ENCODE results near the gene KBTBD12.

KBTBD12 gene

DNA sequence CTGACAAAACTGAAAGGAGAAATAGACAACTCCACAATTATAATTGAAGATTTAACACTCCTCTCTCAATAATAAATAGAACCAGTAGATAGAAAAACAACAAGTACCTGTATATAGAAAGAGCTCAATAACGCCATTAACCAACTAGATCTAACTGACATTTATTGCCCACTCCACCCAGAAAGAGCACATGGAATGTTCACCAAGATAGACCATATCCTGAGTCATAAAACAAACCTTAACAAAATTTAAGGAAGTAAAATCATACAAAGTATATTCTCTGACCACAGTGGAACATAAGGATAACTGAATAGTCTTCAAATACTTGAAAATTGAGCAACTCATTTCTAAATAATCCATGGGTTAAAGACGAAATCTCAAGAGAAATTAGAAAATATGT, 25.1 kb downstream of the KBTBD12 start:
- Histone ChIP-seq H3K9me2 (replicated peaks; ENCODE audit: insufficient read depth, low read length) (no peaks in the 10 kb centered on the region), H3K79me2 (ENCODE audit: low read length) (no peaks in the 10 kb centered on the region), H3K9me3 (replicated peaks; ENCODE audit: insufficient read depth, low read length) (no peaks in the 10 kb centered on the region), H3K4me3 (ENCODE audit: low read length) (no peak overlapping the region), H3K27ac (ENCODE audit: low read length) (no peak overlapping the region), H2AFZ (ENCODE audit: low read length) (no peak overlapping the region), H3K36me3 (replicated peaks; ENCODE audit: insufficient read depth, low read length) (no peaks in the 10 kb centered on the region), H4K20me1 (ENCODE audit: insufficient read depth, low read length) (no peaks in the 10 kb centered on the region), H3K4me2 (ENCODE audit: low read depth, low read length) (no peak overlapping the region), H3K9ac (ENCODE audit: low read length) (no peak overlapping the region), H3F3A (ENCODE audit: insufficient read depth, low read length) (no peaks in the 10 kb centered on the region), H3K27me3 (replicated peaks; ENCODE audit: insufficient read depth, low read length) (no peaks in the 10 kb centered on the region), H3K4me1 (ENCODE audit: low read length) (no peaks in the 10 kb centered on the region)
- DNase-seq: no peak
- TF ChIP-seq, protein P1, sequence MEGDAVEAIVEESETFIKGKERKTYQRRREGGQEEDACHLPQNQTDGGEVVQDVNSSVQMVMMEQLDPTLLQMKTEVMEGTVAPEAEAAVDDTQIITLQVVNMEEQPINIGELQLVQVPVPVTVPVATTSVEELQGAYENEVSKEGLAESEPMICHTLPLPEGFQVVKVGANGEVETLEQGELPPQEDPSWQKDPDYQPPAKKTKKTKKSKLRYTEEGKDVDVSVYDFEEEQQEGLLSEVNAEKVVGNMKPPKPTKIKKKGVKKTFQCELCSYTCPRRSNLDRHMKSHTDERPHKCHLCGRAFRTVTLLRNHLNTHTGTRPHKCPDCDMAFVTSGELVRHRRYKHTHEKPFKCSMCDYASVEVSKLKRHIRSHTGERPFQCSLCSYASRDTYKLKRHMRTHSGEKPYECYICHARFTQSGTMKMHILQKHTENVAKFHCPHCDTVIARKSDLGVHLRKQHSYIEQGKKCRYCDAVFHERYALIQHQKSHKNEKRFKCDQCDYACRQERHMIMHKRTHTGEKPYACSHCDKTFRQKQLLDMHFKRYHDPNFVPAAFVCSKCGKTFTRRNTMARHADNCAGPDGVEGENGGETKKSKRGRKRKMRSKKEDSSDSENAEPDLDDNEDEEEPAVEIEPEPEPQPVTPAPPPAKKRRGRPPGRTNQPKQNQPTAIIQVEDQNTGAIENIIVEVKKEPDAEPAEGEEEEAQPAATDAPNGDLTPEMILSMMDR (IDR thresholded peaks at IDR 0.05; ENCODE audit: low read length): no peak
- no peak for TF ChIP-seq EZH2 (optimal IDR thresholded peaks at IDR 0.05; ENCODE audit: low read depth, low read length)
- TF ChIP-seq EZH2phosphoT487 (IDR thresholded peaks at IDR 0.05; ENCODE audit: low read length): no peak

DNA sequence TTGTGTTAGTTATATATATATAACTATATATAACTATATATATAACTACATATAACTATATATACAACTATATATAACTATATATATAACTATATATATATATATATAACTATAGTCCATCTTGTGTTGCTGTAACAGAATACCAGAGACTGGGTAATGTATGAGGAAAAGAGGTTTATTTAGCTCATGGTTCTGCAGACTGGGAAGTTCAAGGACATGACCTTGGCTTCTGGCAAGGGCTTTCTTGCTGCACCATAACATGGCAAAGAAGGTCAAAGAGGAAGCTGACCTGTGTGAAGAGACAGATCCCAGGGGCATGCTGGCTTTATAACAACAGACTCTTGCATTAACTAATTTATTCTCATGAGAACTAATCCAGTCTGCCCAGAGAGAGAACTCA, 27.6 kb downstream of the KBTBD12 start:
- TF ChIP-seq, protein P1 (IDR thresholded peaks at IDR 0.05; ENCODE audit: low read length): no peak
- TF ChIP-seq EZH2 (optimal IDR thresholded peaks at IDR 0.05; ENCODE audit: low read depth, low read length): no peak
- TF ChIP-seq EZH2phosphoT487 (IDR thresholded peaks at IDR 0.05; ENCODE audit: low read length): no peak
- H2AFZ ChIP-seq (ENCODE audit: low read length): no peak overlapping the region
- no peaks in the 10 kb centered on the region for H3K4me1 ChIP-seq (ENCODE audit: low read length)
- DNase-seq: no peak
- no peaks in the 10 kb centered on the region for H3K79me2 ChIP-seq (ENCODE audit: low read length)
- no peaks in the 10 kb centered on the region for H3F3A ChIP-seq (ENCODE audit: insufficient read depth, low read length)
- no peaks in the 10 kb centered on the region for H3K9me3 ChIP-seq (replicated peaks; ENCODE audit: insufficient read depth, low read length)
- no peak overlapping the region for H3K9ac ChIP-seq (ENCODE audit: low read length)
- no peak overlapping the region for H3K4me2 ChIP-seq (ENCODE audit: low read depth, low read length)
- H3K27ac ChIP-seq (ENCODE audit: low read length): no peak overlapping the region
- H3K36me3 ChIP-seq (replicated peaks; ENCODE audit: insufficient read depth, low read length): no peaks in the 10 kb centered on the region
- no peak overlapping the region for H3K4me3 ChIP-seq (ENCODE audit: low read length)
- H4K20me1 ChIP-seq (ENCODE audit: insufficient read depth, low read length): no peaks in the 10 kb centered on the region
- no peaks in the 10 kb centered on the region for H3K27me3 ChIP-seq (replicated peaks; ENCODE audit: insufficient read depth, low read length)
- no peaks in the 10 kb centered on the region for H3K9me2 ChIP-seq (replicated peaks; ENCODE audit: insufficient read depth, low read length)

DNA sequence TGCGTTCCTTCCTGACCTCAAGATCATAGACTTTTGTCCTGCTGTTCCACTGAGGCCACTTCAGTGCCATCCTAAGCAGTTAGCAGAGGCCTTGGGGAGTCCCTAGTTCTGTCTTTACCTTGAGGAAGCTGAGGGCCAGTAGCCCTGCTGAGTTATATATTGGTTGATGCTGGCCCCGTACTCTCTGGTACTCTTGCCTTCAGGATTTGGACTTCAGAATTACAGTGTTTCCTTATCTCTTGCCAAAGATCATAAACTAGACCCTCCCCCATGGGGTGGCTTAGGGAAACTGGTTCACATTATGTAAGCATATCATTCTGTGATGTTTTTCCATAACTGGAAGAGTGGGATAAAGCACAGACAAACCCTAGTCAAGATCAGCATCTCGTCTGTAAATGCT, 33.2 kb downstream of the KBTBD12 start:
- H3K9ac ChIP-seq (ENCODE audit: low read length): no peak overlapping the region
- H4K20me1 ChIP-seq (ENCODE audit: insufficient read depth, low read length): no peaks in the 10 kb centered on the region
- H3K27ac ChIP-seq (ENCODE audit: low read length): no peak overlapping the region
- H3K9me3 ChIP-seq (replicated peaks; ENCODE audit: insufficient read depth, low read length): no peaks in the 10 kb centered on the region
- H3K9me2 ChIP-seq (replicated peaks; ENCODE audit: insufficient read depth, low read length): no peaks in the 10 kb centered on the region
- no peaks in the 10 kb centered on the region for H3K36me3 ChIP-seq (replicated peaks; ENCODE audit: insufficient read depth, low read length)
- H3F3A ChIP-seq (ENCODE audit: insufficient read depth, low read length): no peaks in the 10 kb centered on the region
- H3K27me3 ChIP-seq (replicated peaks; ENCODE audit: insufficient read depth, low read length): no peaks in the 10 kb centered on the region
- H3K79me2 ChIP-seq (ENCODE audit: low read length): no peaks in the 10 kb centered on the region
- no peak overlapping the region for H3K4me3 ChIP-seq (ENCODE audit: low read length)
- TF ChIP-seq, protein P1 (IDR thresholded peaks at IDR 0.05; ENCODE audit: low read length): no peak
- no peak for TF ChIP-seq EZH2phosphoT487 (IDR thresholded peaks at IDR 0.05; ENCODE audit: low read length)
- TF ChIP-seq EZH2 (optimal IDR thresholded peaks at IDR 0.05; ENCODE audit: low read depth, low read length): no peak
- no peak overlapping the region for H2AFZ ChIP-seq (ENCODE audit: low read length)
- DNase-seq: no peak
- no peak overlapping the region for H3K4me2 ChIP-seq (ENCODE audit: low read depth, low read length)
- H3K4me1 ChIP-seq (ENCODE audit: low read length): no peaks in the 10 kb centered on the region
